Glomerular visceral epithelial cell (primary cell): ENCODE results near the gene CLNK.

Experiments
- DNase-seq: peaks from one replicate; pipeline ENCODE4 v3.0.0-alpha.2; 2016; ENCODE audit errors: extremely low spot score

The CLNK gene

DNA sequence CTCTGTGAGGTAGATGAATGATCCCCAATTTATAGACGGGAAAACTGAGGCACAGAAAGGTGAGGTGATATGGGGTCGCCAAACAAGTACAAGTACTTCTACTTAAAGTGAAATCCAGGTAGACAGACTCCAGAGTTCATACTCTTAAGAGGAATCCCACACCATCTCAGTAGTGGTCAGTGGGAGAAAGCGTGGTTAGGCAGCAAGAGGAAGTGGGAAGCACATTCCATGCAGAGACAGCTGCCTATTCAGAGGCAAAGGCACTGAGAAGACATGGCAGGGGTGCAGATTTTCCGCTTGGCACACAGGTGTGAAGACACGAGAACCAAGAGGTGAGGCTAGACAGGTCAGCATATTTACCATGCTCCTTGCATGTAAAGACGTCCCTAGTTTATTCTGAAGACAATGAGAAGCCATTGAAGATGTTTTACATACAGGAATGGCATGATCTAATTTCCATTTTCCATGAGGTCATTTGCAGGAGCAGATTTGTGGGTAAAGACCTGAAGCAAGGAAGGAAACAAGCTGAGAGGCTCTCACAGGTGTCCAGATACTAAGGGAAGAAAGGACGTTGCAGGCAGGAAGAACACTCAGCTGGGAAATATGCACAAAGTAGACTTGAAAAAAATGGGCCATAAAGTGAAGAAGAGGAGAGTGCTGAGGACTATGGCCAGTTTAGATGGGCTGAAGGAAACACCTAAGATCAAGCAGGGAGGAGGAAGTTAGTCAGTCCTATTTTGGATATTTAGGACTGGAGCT lies 17.3 kb upstream of the CLNK start:
- DNase-seq, result peak; percentile 69

DNA sequence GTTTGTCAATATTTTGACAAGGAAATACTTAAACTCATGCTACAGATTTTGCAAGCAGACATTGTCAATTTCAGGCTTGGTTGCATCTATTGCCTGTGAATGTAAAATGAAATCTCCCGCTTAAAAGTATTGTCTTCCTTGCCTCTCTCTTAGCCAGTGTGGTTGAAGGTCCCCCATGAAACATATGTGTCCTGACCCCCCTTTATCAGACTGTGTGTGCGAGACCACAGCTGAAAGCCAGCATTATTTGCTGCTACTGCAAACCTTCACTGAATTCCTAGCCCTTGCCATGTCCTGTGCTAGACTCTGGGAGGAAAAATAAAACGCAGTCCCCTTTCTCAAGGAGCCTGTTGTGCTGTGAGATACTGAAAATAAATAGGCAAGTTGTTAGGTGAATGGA lies 16.6 kb upstream of the CLNK start:
- no peak for DNase-seq

DNA sequence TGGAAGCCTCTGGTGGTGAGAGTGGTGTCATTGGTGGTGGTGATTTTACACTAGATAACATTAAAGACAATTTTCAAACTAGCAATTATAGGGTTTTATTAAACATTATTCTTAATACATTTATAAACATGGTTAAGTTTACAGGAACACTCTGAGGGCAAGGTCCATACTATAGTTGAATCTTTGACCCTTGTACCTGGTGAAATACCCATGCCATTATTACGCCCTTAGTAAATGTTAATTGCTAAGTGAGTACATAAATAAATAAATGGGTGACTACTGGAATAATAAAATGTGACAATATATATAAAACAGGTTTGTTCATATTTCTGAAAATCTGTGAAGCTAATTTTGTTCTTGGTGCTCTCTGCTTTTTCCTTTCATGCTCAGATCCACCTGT lies 13.6 kb upstream of the CLNK start:
- no peak for DNase-seq

DNA sequence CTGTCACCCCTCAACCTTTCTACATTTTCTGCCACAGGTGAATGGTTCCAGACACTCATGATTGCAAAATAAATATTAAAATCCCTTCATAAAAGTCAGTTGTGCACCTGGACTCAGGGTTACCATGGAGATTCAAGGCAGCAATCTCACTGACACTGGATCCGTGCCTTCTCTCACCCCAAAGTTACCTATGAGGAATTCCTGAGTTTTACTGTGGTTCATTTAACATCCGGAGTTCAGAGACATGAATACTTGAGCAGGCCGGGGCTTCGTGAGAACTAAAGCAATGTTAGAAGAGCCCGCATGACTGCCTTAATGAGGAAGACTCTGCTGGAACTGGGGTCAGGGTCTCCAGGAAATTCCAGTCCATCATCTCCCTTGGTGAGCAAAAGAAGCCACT lies 12.5 kb upstream of the CLNK start:
- DNase-seq, result peak; percentile 70

DNA sequence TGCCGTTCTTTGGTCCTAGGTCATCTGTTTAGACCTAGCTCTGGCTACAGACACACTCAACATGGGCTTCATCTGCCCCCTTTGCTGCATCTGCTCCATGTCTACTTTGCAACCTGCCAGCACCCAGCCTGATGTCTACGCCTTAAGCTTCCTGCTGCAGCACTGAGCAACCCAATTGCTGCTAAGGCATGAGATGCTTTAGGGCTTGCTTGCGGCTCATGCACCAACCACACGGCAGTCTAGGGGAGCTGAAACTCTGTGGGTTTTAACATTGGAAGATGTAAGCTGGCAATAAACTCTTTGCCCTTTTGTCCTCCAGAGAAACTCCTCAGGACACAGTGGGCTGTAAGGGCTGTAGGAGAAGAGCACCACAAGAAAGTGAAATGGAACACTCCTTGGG lies 11.7 kb upstream of the CLNK start:
- DNase-seq, result no peak

DNA sequence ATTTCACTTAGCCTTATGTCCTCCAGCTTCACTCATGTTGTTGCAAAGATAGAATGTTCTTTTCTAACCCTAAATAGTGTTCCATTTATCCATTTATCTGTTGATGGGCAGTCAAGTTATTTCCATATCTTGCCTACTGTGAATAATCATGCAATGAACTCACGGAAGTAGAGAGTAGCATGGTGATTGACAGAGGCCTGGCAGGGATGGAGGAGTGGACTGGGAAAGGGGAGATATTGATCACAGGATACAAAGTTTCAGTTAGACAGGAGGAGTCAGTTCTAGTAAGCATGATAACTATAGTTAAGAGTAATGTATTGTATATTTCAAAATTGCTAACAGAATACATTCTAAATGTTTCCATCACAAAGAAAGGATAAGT lies 10.3 kb upstream of the CLNK start:
- no peak for DNase-seq

DNA sequence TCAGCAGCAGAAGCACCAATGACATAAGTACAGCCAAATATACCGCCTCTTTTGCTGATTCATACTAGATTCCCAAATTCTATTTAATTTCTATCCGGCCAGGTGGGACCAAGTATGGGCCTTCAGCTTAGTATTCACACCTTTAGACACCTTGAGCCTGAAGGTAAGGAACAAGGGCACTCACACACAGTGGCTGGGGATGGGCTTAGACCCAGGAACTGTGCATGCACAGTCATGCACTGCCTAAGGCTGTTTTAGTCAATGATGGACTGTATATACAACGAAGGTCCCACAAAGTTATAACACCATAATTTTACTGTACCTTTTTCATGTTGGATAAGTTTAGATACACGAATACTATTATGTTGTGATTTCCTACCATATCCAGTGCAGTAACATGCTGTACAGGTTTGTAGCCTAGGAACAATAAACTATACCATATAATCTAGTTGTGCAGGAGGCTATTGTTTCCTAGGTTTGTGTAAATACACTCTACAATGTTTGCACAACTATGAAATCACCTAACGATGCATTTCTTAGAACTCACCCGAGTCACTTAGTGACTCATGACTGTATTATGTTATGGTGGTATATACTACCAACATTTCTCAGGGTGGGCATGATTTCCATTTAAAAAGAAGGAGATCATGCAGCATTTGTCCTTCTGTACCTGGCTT lies 9.7 kb upstream of the CLNK start:
- DNase-seq, result no peak

DNA sequence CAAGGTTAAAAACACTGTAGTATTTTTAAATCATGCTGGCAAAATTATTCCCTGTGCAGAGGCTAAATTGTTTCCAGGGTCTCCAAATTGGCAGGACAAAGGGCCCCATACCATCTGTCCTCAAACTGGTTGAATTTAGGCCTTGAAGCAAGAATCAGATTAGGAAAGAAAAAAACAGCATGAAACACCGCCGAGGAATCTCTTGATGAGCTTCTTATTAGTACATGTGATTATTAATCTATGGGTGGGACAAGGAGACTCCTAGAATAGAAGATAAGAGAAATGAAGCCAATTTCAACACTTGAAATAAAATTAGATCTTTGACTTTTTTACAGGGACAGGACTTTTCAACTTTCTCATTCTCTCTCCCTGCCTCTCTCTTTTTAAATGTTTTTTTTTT lies 7.1 kb upstream of the CLNK start:
- no peak for DNase-seq

DNA sequence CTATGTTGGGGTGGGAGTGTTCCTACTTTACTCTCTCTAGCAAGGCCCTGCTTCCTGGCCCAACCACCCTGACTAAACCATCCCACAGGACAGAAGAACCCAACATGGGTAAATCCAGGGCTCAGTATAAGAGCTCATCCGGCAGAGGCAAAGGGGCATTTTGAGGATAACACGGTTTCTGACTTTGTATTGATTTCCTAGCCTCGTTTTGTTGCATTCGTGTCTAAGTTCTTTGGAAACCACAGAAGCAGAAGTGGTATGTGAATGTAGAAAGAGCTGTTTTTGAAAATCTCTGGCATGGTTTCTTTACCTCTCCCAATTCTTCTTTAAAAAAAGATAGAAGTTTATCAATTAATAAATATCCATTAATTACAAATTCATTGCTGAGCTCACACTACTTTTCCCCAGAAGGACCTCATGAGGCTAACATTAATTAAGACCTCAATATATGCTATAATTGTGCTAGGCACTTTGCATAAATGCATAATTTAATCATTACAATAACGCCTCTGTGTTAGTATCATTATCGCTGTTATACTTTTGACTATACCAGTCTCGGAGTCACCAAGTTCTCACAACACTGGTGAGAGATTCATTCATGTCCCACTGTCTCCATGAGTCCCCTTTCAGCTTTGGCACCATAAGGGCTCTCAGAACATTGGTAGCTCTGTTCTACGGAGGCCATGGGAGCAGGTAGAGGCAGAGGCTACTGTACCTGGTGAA lies 5.8 kb upstream of the CLNK start:
- no peak for DNase-seq

DNA sequence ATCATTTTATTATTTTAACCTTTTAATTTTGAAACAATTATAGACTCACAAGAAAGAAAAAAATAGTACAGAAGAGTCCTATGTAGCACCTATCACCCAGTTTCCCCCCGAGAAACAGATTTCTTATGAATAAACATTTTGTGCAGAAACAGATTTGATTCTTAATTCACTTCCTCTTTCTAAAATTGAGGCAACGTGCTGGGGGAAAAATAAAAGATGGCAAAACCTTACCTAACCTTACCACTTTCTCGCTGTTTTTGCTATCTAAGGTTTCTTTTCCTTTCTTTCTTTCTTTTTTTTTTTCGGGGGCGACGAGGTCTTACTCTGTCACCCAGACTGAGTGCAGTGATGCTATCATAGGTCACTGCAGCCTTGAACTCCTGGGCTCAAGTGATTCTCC lies 4.3 kb upstream of the CLNK start:
- DNase-seq, result no peak

DNA sequence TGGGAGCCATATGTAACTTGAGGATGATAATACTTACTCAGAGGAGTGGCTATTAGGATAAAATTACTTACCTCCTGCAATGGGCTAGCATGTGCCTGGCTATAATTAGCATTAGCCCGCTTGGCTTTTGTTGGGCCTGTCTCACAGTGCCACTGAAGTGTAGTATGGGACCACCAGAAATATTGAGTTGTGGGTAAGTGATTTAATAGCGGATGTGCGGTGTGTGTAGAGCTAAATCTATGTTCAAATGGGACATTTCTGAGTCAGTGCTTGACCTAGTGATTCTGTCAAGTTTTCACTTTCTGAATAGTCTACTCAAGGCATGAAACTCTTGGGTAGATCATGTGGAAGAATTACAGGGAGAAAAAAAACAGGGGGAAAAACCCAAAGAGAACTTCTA lies 3.5 kb upstream of the CLNK start:
- DNase-seq, result no peak

DNA sequence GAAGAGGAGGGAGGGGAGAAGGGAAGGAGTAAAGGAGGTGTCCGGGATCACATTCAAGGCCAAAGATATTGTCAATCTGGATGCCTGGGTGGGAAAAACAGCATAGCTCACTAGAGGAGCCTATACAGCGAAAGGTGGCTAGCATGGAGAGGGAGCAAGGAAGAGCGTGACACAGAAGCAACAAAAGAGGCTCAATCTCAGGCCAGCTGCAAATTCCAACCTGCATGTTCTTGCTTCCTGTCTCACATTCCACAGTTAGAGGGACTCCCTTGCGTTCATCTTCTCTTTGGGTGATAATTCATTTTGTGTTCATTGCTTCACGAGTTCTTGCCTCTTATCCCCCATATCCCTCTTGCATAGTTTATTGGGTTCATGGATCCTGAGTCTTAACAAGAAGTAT lies 3.0 kb upstream of the CLNK start:
- no peak for DNase-seq

DNA sequence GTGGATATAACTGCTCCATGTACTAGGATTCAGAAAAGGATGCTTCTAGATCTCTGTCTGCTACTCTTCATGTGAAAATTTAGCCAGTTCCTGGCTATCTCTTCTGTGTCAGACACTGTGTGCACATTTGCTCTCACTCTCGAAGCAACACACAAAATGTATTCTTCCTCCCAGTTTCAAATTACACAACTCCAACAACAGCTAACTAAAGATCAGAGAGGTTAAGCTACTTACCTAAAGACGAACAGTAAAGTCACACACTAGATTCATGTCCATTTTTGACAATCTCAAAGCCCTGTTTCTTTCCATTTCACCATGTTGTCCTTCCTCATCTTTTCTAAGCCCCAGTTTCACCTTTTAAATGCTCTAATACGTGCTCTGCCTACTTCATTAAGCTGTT lies 2.2 kb downstream of the CLNK start:
- DNase-seq, result no peak

DNA sequence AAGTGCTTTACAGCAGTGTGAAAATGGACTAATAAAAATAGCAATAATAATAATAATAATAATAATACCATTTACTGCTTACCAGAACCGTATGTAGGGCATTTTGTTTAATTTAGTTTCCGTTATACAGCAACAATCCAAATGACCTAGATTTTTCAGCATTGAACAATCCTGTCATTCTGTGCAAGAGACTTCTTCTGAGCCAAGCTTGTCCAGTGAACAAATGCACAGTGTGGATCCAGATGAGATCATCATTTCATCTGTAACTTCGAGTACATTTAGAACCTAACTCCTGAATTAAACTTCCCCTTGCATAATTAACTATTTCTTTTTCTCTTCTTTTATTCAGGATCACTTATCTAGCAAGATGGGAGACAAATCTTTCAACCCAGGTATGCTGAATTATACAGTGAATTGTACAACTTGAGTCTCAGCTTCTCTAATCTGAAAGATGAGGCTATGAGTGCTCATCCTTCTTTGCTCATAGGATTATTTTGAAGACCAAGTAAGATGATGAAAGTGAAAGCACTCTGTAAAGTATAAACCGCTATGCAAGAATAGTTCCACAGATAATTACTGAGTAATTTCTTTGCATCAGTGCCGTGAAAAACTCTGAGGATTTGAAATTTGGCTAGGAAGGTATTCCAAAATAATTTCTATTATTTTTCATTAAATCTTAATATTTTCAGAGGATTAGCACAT lies 6.6 kb downstream of the CLNK start:
- DNase-seq, result no peak

DNA sequence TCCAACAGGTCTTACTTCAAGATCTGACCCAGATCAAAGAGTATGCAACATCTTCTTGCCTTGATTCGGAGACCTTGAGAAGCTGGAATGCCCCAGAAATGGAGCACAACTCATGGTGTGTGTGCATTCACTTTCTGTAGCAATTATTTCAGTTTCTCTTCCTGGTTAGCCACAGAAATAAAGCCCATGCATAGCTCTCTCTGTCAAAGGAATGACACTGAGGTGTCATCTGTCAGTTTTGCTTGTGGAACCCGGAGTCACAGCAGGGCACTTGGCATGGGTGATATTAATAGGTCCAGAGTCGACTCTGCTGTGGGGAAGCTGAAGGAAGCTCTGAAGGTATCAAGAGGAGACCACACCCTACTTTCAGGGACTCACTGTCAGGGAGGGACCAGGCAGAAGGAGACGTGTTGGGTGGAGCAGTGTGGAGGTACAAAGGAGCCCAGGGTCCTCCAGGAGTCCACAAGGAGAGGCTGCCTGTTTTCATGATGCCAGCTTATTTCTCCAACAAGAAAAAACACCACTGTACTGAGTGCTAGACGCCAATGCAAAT lies 10.7 kb downstream of the CLNK start:
- no peak for DNase-seq

DNA sequence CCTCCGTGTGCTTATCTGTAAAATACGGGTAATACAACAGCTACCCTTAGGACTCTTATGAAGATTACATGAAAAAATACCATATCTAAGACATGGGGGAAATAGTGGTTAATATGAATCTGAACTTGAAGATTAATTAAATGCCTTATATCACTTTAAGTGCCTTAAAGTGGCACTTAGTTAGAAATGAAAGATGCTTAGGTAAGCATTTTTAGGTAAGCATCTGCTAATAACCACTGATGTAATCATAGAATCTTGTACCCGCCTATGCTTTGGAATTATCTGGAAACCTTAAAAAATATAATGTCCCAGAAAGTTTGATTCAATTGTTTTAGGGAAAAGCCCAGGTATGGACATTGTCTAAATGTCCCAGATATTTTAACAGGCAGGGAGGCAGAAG lies 12.2 kb downstream of the CLNK start:
- DNase-seq, result no peak

DNA sequence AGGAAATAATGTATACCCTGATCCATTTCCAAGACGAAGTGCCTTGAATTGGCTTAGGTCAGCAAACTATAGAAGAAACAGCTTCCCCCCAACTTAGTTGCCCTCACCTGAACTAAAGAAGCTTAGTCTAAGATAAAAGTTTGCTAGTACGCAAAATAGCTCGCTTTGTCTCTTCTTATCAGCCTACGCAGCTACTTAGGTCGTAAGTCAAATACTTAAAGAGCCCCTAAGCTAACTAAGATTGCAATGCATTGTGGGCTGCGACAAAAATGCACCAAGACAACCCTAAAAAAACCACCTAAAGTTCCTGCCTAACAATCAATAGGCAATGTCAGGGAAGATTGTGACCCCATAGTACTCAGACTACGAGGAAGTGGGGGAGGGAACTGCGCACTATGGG lies 12.8 kb downstream of the CLNK start:
- no peak for DNase-seq

DNA sequence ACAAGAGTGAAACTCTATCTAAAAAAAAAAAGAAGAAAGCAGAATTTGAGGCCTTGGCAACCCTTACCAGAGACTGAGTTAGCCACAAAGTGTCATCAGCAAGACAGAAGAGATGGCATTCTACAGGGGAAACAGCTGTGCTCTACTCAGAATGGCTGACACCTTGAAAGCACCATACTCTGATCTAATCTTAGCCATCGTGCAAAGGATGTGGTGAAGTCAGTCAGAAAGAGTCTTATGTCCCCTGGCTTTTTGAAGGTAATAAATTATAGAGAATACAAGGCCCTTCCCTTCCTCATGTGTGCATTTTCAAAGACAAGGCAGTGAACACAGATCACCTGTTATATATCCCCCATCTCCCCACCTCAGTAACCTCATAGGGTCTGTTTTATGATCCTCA lies 13.2 kb downstream of the CLNK start:
- no peak for DNase-seq

DNA sequence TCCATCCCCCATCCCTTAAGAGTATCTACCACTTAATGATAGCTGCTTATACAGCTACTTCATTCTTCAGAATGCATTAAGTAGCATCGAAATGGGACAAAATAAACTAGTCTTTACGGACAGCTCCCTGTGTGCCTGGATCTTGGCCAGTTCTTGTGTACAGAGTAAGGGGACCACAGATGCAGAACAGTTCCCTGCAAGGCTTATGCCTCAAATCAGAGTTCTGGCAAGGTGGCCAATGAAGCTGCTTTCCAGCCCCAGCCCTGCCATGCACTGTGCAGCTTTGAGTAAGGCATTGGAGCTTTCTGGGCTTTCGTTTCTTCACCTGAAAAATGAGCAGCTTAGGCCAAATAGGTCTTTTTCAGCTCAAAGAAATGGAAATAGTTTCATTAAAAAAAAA lies 14.2 kb downstream of the CLNK start:
- DNase-seq, result no peak

DNA sequence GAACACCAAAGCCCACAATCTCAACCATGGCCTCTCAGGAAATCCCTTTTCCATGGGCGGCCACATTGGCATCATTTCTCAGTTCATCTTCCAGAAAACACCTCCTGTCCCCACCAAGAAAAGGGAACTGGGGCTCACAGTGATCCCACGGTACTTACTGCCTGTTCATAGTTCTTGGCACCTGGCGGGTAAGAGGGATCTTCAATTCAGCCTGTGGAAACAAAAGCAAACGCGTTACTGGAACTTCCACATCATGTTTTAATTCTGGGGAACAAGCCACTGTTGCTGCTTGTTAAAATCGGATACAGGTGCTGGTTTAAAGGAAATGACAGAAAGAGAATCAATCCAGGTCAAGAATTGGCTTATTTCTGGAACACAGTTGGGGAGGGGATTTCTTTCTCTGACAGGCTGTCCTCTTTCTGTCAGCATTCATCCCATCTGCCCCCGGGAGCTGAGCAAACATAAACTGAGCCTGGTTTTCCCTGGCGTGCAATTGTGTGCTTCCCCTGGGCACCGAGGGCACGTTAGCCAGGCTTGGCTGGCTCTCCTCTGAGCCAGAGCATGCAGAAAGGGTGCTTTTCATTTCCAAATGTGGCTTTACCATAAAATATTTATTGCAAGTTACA lies 16.8 kb downstream of the CLNK start:
- DNase-seq, result no peak

DNA sequence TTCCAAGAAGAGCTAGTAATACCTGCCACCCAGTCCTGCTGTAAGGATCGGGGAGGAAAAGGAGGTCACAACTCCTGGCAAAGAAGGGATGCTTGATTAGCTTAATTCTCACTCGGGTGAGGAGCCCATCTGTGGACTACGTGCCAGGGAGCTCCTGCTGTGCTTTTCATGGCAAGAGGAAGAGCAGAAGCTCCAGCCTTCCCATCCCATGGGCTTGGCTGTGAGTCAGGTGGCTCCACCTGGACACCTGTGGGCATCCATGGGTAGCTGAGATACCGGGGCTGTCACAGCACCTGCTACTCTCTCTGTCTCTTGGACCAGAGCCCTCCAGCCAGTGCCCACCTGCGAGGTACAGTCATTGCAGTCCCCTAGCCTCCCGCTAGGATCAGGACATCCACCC lies 18.0 kb downstream of the CLNK start:
- no peak for DNase-seq

DNA sequence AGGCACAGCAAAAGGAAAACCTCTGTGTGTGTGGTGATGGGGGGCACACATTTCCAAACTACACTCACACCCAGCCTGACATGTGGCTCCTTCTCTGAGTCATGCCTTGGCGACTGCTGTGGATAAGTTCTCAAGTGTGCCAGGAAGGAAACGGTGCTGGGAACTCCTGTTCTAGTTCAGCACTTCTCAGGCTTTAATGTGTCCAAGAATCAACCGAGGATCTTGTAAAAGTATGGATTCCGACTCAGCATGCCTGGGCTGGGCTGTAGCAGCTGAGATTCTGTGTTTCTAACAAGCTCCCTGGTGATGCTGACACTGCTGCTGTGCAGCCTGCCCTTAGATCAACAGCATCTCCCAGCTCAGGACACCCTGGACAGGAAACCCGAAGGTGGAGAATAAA lies 20.2 kb downstream of the CLNK start:
- peak; percentile 87 for DNase-seq
